ENCODE data around the gene PTGES2. TPM values are rescaled to one million over a fixed set of nuclear protein-coding genes. Genes with fewer than 3 reads are reported as not detected.
A peak's percentile ranks its signal among the peaks of the same experiment; 100 is the strongest.

The PTGES2 gene
- 25.7 and 37.0 TPM in 2 replicates for total RNA-seq (2014; rRNA removed; shearing (Covaris generic))

- DNase-seq (ENCODE audit: low spot score) = peak; percentile 58
These were observed at the start of gene PTGES2 for GRCh38 chr9:128127568-128127989. Gene PTGES2 (minus strand): TSS chr9:128127729. CDS start chr9:128127717, 12 bp downstream.

DNA sequence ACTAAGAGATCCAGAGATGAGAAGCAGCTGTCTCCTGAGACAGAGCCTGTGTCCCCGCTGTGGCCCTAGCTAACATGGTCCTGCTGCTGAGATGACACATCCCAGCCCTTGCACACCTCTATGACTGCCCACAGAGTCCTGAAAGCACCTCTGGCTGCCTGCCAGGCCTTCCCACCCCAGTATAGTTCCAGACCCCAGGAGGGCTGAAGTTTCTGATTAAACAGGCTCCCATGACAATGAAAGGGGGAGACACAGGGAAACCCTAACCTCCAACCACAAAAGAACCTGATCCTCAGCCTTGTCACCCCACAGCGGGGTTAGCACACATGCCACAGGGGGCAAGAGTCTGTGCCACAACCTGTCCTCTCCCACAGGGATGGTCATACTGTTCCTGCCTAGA is 48.2 kb upstream of the PTGES2 start:
- DNase-seq (ENCODE audit: low spot score) = no peak

- no peak for DNase-seq (ENCODE audit: low spot score)
These were observed 47.6 kb upstream of the PTGES2 start for GRCh38 chr9:128175102-128175563.

GRCh38 chr9:128174062-128174461 is 46.5 kb upstream of the PTGES2 start:
- no peak for DNase-seq (ENCODE audit: low spot score)

GRCh38 chr9:128169925-128170324 is 42.4 kb upstream of the PTGES2 start:
- no peak for DNase-seq (ENCODE audit: low spot score)

DNA sequence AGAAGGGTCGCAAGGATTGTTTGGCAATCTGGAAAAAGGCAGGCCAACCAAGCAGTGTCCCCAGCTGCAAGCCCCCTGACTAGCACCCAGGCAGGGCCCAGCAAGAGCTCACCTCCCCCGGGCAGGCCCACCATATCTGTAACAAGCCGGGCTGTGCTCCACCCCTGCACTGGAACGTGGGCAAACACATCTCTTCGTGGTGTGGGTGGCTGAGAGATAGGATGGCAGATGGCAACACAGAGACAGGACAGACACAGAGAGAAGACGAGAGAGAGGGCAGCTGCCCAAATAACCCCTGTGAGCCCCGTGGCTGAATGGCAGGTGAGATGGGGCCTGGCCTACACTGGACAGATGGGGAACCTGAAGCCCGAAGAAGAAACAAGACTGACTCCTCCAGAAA is 42.0 kb upstream of the PTGES2 start:
- DNase-seq (ENCODE audit: low spot score) = no peak

DNA sequence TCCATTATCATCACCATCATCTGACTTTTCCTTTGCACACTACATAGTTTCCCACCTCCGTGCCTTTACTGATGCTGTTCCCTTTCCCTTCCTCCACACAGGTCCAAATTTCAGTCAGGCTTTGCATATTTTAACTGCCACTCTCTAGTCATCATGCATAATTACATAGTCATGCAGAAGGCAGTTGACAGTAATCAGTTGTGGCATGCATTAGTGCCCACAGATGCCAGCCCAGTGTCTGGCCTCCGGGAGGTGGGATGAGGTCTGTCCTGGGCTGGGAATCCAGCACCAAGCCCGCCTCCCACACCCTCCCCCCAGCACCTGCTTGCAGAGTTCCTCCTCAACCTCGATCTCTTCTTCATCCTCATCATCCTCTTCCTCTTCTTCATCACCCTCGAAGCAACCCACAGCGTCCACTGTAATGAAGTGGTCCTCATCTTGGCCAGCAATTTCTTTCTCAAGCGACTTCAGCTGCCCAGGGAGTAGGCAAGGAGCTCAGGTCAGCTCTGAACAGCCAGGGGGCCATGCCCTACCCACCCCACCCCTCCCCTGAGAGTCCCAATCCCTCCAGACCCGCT is 41.3 kb upstream of the PTGES2 start:
- DNase-seq (ENCODE audit: low spot score) = no peak

DNA sequence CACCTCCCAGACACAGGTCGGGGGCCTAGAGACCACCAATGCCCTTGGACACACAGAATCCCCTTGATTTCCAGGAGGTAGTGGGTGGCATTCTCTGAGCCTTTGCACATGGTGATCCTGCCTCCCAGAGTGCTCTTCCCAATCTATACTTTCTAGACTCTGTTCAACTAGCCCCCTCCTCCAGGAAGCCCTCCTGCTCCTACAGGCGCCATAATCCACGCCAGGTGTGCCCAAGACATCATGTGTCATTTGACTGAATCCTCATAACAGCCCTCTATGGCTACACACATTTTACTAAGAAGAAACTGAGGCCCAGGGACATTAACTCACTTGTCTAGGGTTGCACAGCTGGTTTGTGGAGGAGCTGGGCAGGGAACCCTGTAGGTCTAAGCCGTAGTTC is 39.7 kb upstream of the PTGES2 start:
- no peak for DNase-seq (ENCODE audit: low spot score)

GRCh38 chr9:128166169-128166568 is 38.6 kb upstream of the PTGES2 start:
- no peak for DNase-seq (ENCODE audit: low spot score)

DNA sequence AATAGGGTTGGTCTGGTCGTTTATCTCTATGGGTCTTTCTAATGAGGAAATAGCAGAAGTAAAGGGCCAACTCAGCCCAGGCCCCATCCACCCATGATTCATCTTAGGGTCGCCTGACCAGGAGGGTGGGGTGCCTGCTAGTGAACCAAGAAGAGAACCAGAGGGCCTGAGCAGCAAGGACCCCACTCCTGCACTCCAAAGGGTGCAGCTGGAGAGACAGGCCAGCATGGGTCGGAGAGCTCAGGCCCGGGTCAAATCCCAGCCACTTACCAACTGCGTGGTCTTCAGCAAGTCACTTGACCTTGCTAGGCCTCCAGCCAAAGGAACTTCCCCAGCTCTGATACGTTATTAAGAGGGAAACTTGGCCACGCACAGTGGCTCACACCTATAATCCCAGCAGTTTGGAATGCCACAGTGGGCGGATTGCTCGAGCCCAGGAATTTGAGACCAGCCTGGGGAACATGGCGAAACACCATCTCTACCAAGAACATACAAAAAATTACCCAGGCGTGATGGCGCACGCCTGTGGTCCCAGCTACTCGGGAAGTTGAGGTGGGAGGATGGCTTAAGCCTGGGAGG is 36.9 kb upstream of the PTGES2 start:
- DNase-seq (ENCODE audit: low spot score) = no peak

GRCh38 chr9:128163523-128164306 is 36.2 kb upstream of the PTGES2 start:
- no peak for DNase-seq (ENCODE audit: low spot score)

DNA sequence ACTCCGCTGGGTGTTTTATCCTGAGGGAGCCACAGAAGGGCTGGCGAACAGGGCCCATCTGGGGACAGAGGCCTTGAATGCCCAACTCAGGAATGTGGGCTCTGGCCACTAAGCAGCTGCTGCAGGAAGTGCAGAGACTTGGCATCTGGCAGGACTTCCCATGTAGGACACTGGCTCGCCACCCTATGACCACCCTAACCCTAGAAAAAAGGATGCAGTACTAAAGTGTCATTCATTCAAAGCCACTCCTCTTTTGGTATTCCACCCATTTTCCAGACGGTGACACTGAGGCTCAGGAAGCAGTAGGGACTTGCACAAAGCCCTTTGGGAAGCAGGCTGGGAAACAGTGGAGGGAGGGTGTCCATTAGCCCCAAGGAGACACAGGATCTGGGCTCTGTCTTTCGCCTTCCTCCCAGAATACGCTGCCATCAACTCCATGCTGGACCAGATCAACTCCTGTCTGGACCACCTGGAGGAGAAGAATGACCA is 35.5 kb upstream of the PTGES2 start:
- DNase-seq (ENCODE audit: low spot score) = no peak

DNA sequence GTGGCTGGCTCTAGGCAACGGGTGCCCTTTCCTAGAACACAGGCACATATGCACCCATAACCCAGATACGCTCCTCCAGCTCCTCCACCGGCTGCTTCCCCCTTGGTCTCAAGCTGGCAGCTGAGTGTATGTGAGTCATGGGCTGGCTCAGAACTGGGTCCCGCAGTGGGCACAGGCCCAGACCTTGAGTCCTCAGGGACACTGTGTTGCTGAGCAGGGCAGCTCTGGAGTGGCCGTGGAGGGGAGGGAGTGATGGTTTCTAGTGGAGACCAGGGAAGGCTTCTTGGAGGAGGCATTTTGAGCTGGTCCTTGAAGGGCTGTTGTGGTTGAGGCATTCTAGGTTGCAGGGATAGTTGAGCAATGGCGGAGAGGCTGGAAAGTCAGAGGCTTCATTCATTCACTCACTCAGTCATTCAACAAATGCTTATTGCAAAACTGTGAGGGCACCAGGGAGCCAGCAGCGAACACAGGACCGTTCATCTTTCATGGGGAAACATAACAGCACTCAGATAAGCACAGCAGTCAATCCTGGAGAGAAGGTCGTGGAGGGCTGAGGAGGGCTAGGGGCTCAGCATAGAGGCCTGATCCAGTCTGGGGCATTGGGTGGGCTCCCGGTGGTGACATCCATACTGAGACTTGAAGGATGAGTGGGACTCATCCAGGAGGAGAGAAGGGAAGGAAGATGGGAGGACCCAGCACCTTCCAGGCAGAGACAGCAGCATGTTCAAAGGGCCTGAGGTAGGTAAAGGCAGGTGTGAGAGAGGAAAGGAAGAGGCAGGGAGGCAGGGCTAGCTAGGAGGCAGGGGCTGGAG is 34.9 kb upstream of the PTGES2 start:
- no peak for DNase-seq (ENCODE audit: low spot score)

DNA sequence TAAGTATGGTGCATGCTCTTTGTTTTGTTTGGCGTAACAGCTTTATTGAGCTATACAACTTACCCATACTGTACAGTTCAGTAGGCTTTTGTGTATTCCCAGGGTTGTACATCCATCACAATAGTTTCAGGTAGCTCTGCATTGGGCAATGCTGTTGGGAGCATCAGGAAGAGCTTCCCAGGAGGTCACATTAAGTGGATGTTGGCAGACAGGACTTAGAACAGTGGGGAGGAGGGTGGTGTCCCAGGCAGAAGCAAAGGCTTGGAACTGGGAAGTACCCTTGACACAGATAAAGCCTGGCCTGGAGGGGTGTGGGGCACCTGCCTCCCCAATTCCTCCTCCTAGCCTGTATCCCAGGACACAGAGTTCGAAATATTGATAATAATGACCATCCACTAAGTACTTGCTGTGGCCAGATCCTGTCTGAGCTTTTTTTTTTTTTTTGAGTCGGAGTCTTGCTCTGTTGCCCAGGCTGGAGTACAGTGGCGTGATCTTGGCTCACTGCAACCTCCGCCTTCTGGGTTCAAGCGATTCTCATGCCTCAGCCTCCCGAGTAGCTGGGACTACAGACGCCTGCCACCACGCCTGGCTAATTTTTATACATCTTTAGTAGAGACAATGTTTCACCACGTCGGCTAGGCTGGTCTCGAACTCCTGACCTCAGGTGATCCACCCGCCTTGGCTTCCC is 33.8 kb upstream of the PTGES2 start:
- no peak for DNase-seq (ENCODE audit: low spot score)

DNA sequence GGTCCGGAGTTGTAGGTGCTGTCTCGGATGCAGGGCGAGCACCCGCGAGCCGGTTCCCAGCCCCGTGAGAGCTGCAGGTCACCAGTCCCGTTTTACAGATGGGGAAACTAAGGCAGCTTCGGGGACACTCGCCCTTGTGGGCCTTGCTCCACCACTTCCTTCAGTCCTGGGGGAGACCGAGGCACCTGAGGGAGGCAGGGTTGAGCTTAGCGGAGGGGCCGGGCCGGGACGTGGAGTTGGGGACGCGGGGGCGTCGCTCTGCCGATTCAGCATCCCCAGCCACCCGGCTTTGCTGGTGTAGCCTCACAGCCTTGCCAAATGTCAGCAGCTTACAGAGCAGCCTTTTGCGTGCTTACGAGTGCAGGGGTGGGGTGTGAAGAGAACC is 33.1 kb upstream of the PTGES2 start:
- DNase-seq (ENCODE audit: low spot score) = no peak

GRCh38 chr9:128159784-128160602 is 32.5 kb upstream of the PTGES2 start, which contains the start of gene BBLN:
Gene BBLN (plus strand): TSS chr9:128160265. CDS start chr9:128160408, 143 bp downstream.
- peak; percentile 64 for DNase-seq (ENCODE audit: low spot score)

GRCh38 chr9:128159522-128159783 is 31.9 kb upstream of the PTGES2 start:
- no peak for DNase-seq (ENCODE audit: low spot score)

DNA sequence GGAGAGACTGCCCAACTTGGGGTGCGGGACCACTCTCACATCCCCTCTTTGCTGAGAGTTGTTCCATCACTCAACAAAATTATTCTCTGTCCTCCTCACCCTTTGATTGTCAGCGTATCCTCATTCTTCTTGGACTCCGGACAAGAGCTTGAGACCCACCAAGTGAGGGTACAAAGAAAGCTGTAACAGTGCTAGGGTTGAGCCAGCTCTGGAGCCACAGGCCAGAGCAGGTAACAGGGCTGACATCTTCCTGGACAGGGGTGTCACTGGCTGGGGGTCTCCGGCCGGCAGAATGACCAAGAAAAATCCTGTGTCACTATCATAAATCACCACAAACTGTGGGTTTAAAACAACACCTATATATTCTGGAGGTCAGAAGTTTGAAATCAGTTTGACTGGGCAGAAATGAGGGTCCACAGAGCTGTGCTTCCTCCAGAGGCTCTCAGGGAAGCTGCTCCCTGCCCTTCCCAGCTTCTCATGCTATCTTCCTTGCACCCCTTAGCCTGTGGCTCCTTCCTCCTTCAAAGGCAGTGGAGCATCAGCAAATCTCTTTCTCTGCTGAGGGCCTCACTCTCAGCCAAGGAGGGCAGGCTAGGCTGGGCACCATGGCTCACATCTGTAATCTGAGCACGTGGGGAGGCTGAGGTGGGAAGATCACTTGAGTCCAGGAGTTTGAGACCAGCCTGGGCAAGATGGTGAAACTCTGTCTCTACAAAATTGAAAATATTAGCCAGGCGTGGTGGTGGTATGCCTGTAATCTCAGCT is 28.4 kb upstream of the PTGES2 start:
- DNase-seq (ENCODE audit: low spot score) = no peak

DNA sequence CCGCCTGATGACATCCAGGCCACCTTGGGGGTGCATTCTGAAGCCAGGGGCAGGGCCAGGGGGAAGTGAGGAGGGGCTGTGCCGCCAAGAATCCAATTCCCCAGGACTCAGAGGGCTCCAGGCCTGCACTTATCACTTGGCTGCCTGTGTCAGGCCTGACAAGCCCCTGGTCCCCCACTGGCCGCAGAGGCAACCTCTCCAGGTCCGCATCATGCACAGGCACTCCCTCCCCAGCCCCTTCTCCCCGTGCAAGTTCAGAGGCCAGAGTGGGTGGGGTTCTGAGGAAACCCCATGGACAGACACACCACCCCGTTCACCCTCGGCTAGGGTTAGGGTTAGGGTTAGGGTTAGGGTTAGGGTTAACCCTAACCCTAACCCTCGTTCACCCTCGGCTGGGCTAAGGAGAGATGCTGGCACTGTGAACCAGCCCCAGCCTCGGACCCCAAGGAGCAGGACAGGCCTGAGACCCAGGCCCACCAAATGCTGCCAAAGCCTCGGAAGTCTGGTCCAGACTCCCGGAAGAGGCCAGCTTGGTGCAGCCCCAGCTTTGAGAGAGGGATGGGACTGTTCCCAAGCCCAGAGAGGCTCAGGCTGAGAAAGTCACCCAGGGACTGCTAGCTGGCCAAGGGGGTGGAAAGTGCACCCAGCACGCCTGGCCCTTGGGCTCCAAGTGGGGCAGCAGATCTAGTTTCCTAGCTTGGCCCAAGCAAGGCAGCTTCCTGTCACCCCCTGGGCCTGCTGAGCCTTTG is 26.6 kb upstream of the PTGES2 start:
- DNase-seq (ENCODE audit: low spot score) = no peak
